NCI-H2196 (cell line): ENCODE measurements around the gene CLEC2A.
"Not testable (repeated sequence)": the region's sequence is repeated elsewhere in the genome, so short reads cannot be mapped to it uniquely, and the experiment has no call there.

Experiments used
- DNase-seq: peaks from one replicate; lab custom pipeline; 2025; ENCODE audit not compliant: unreplicated experiment; lab: John Stamatoyannopoulos, UW

Gene CLEC2A, protein sequence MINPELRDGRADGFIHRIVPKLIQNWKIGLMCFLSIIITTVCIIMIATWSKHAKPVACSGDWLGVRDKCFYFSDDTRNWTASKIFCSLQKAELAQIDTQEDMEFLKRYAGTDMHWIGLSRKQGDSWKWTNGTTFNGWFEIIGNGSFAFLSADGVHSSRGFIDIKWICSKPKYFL

DNA sequence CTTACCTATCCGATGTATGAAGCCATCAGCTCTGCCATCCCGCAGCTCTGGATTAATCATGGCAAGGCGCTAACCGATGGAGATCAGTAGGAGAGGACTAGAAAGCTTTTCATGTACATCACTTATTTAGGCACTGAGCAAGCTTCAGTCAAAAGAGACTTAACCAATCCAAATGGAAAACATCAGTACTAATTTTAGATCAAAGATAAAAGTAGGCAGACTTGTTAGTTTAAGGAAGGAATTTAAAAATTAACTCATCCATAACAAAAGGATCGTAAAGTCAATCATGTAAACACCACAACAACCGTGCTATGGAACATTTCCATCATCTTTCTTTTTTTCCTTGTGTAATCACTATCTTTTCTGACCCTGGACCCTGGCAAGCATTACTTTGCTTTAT is at the start of gene CLEC2A:
CLEC2A (minus strand) TSS at position 101 of the 400 bp plus-strand sequence; CDS start at position 60, 41 bp downstream.
- no peak for DNase-seq

DNA sequence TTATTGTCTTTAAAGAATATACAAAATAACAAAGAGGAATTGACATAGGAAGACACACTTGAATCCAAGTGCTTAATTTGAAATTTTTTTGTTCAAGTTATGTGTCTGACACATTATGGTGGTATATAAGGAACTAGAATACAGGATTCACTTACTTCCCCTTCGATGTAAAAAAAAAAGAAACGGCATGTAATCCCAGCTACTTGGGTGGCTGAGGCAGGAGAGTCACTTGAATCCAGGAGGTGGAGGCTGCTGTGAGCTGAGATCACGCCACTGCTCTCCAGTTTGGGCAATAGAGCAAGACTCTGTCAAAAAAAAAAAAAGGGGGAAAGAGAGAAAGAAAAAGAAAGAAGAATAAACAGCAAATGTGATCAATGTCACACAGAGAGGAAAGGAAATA is 48.0 kb upstream of the CLEC2A start:
- DNase-seq = no peak

DNA sequence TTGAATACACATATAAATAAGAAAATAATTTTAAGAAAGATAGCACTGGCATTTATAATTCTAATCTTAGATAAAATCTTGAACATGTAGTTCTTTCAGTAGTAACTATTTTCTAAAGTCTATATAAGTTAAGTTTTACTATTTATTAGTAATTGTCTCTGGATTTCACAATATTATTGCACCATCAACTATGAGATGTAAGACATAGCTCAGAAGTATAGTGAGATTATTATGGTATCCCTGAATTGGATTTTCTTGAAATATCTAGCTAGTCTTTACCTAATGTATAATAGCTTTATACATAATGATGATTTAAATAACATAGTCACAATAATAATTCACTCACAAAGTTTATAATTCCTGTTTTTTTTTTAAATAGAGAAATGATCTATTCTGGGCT is 45.7 kb upstream of the CLEC2A start:
- no peak for DNase-seq

DNA sequence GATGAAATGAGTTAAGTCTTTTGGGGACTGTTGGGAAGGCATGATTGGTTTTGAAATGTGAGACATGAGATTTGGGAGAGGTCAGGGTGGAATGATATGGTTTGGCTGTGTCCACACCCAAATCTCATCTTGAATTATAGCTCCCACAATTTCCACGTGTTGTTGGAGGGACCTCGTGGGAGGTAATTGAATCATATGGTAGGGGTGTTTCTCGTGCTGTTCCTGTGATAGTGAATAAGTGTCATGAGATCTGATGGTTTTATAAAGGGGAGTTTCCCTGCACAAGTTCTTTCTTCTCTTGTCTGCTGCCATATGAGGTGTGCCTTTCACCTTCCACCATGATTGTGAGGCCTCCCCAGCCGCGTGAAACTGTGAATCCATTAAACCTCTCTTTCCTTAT is 44.5 kb upstream of the CLEC2A start:
- DNase-seq = not testable (repeated sequence)

DNA sequence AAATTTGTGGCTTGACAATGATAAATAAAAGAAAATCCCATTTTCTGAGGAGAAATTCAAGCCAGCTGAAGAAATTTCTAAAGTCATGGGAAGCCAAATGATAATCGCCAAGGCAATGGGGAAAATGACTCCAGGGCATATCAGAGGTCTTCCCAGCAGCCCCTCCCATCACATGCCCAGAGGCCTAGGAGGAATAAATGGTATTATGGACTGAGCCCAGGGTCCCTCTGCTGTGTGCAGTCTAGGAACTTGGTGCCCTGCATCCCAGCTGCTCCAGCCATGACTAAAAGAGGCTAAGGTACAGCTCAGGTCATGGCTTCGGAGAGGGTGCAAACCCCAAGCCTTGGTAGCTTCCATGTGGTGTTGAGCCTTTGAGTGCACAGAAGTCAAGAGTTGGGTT is 43.4 kb upstream of the CLEC2A start:
- DNase-seq = no peak

DNA sequence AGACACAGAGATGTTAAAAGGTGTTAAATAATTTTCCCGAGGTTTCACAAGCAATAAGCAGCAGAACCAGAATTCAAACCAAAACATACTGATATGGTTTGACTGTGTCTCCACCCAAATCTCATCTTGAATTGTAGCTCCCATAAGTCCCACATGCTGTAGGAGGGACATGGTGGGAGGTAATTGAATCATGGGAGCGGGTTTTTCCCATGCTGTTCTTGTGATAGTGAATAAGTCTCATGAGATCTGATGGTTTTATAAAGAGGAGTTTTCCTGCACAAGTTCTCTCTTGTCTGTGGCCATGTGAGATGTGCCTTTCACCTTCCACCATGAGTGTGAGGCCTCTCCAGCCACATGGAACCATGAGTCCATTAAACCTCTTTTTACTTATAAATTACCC is 42.6 kb upstream of the CLEC2A start:
- DNase-seq = not testable (repeated sequence)

DNA sequence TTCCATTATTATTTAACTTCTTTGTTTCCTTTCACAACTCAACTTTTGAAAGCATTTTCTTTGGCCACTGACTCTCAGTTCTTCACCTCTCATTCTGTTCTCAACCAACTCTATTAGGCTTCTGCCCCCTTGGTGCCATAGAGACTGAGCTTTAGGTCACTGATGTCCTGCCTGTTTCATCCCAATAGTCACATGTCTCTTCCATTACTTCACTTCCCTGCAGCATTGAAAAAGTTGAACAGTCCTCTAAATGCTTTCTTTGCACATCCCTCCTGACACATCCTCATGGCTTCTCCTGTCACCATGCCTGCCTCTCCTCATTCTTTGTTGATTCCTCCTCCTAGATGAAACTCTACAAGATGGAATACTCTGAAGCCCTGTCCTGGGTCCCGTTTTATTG is 41.8 kb upstream of the CLEC2A start:
- DNase-seq = no peak

DNA sequence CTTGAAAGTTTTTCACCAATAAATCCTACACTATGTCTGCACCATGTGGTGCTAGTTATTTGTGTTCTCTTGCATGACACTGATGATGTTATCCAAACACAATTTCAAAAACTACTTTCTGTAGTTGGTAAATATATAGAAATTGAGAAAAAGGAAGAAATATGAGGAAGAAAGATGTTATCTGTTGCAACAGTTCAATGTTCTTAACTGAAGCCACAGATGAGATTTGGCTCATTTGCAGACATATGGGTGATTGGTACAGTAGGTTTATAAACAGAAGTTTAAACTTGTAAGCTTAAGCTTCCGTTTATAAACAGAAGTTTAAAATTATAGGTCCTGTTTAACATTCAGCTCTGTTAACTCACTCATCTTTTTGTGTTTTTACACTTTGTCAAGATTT is 39.0 kb upstream of the CLEC2A start, which contains the start of gene CLEC12A:
CLEC12A (plus strand) TSS at position 229 of the 400 bp plus-strand sequence. CDS start 188 bp downstream, outside the sequence.
- DNase-seq = no peak

DNA sequence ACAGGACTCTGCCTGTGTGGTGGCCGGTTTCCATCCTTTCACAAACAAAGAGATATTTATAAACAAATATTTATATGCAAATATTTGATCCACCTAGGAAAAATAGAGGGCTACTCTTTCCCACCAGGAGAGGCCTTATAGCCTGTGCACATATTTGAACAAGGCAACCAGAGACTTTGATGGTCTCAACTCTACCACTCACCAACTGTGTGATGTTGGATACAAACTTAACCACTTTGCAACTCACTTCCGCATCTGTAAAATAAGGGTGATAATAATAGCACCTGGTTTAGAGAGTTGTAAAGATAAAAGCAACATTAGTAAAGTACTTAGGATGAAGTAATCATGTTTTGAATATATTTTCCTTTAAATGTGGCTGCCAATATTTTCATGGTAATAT is 37.5 kb upstream of the CLEC2A start:
- no peak for DNase-seq

DNA sequence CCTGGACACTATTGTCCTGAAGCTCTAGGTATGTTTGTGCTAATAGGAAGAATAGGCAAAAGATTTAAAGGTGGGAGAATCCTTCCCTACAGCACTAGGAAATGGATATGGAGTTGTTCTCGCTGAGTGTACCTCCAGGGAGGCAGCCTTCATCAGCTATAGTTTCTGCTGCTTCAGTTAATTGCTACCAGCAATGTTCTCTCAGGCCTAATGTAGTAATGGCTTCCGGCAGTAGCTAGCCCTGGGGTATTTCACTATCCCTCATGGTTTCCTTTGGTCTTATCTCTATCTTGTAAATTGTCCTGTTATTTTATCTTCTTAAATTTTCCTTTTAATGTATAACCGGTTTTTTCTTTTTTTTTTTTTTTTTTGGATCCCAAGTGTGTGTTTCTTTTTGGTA is 29.7 kb upstream of the CLEC2A start:
- no peak for DNase-seq

DNA sequence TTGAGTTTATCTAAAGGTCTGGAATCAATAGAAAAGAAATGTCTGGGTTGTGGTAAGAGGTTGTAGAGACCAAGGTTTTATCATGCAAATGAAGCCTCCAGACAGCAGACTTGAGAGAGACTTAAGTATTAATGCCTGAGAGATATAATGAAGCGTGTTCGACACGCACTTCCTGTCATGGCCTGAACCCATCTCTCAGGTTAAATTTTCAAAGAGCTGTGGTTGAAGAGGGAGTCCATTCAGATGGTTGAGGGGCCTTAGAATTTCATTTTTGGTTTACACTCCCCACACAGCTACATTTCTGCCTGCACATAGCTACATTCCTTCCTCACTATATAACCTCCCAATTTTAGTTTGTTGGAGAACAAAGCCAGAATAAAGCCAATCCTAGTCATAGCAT is 28.9 kb upstream of the CLEC2A start:
- no peak for DNase-seq

DNA sequence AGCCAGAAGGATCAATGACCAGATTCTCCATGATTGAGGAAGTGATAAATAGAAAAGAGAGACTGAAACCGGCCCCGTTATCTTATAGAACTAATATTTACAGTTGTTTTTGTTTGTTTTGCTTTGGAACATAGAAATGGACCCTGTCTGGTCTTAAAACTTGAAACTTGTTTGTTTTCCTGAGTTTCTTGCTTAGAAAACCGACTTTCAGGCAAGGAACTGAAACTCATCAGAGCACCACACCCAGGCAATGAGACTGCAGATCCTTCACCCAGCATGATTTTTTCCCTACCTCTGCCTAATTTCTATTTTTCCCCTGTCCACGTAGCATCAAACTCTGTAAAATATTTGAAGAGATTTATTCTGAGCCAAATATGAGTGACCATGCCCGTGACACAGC is 28.4 kb upstream of the CLEC2A start:
- no peak for DNase-seq

DNA sequence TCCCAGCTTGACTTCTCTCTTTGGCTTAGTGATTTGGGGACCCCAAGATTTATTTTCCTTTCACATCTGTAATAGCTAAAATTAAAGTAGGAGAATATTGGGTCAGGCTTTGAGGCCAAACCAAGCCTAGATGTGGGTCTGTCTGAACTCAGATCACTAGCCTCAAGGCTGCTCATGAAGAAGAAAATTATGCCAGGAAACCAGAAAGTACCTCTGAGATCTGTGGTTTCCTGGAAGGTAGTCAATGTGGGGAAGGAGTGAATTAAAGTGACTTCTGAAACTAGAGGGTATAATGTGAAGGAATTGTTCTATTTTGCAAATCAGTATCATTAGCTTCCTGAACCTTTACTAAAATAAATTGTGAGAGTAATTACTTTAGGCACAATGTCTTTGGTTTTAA is 25.7 kb upstream of the CLEC2A start:
- no peak for DNase-seq

DNA sequence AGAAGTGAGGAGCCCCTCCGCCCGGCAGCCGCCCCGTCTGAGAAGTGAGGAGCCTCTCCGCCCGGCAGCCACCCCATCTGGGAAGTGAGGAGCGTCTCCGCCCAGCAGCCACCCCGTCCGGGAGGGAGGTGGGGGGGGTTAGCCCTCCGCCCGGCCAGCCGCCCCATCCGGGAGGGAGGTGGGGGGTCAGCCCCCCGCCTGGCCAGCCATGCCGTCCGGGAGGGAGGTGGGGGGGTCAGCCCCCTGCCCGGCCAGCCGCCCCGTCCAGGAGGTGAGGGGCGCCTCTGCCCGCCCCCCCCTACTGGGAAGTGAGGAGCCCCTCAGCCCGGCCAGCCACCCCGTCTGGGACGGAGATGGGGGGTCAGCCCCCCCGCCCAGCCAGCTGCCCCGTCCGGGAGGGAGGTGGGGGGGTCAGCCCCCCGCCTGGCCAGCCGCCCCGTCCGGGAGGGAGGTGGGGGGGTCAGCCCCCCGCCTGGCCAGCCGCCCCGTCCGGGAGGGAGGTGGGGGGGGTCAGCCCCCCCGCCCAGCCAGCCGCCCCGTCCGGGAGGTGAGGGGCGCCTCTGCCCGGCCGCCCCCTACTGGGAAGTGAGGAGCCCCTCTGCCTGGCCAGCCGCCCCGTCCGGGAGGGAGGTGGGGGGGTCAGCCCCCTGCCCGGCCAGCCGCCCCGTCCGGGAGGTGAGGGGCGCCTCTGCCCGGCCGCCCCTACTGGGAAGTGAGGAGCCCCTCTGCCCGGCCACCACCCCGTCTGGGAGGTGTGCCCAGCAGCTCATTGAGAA is 21.0 kb upstream of the CLEC2A start:
- not testable (repeated sequence) for DNase-seq

DNA sequence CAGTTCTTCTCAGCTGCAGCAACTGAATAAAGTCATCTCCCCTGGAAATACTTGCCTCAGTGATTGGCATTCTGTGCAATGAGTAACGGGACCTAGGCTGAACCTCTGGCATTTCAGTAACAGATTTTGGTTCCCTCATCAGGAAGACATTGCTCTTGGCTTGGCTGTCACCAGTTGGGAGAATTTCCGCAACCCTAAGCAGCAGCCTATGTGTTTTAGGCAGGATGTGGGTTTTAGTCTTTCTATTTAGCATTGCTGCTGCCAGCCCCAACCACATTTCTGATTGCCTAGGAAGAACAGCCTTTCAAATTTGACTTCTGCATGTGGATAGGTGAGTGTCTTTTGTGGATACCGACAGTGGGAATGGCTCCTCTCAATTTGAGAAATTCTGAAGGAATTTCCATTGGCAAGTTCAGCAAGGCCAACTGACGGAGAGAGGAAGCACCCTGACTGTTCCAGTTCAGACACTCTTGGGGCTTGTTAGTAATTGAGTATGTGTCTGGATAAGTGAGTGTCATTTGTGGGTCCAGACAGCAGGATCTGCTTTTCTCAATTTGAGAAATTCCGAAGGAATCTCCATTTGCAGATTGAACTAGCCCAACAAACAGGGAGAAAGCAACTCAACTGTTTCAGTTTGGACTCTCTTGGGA is 19.0 kb upstream of the CLEC2A start:
- DNase-seq = no peak

DNA sequence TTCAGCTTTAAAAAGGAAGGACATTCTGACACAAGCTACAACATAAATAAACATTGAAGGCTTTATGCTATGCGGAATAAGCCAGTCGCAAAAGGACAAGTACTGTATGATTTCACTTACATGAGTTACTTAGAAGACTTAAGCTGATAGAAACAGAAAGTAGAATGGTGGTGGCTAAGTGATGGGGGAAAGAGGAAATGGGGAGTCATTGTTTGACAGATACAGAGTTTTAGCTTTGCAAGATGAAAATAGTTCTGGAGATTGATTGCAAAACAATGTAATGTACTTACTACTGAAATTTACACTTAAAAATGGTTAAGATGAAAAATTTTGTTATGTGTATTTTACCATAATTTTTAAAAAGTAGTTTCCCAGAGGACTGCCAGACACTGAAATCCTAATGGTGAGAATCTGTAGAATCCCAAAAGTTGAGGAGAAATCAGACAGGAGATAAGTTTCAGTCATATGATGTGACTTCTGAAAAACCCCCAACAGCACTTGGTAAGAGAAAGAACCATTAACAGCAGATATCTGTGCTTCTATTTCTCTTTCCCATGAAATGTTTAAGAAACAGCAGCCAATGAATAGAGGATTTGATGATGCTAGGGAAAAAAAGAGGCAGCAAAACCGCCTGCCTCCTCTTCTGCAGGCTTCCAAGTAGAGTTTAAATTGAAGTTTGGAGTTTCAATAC is 16.6 kb upstream of the CLEC2A start:
- no peak for DNase-seq

DNA sequence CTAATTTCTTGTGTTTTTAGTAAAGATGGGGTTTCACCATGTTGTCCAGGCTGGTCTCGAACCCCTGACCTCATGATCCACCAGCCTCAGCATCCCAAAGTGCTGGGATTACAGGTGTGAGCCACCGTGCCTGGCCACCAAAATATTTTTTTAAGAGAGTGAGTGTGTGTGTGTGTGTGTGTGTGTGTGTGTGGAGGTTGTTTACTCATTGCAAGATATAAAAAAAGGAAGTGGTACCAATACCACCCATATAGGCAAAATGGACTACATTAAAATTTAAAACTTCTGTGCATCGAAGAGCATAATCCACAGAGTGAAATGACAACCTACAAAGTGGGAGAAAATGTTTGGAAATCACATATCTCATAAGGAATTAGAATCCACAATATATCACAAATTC is 15.5 kb upstream of the CLEC2A start:
- no peak for DNase-seq

DNA sequence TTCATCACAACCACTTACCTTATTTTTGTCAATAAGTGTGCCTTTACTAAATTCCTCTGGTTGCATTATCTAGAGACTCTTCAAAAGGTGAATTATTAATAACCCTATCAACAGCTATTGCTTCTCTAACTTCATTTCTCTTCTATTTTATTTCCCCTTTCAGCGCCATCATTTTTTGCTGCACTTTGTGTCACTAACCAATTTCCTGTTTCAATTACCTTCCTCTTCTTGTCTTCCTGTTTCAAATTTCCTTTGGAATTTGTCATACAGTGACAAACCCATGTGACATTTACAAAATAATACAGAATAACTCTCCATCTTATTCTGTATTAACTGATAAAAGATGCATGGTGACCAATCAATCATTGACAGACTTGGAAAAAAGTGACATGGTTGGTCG is 12.2 kb upstream of the CLEC2A start:
- DNase-seq = no peak

DNA sequence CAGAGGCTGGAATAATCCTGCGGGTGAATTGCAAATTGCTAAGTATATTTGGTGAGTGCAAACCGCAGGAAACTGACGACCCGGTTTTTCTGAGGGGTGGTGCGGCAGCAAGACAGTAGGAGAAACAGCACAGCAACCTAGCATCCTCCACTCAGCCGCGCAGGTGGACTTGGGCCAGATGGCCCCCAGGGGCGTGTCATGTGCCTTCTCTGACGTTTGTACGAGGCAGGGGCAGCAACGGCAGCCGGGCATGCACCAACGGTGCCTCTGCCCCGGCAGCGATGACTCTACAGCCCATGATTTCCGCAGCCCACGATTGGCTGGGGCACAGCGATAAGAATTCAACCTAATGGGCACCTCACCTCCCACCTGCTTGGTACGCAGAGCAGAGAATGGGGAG is 11.1 kb upstream of the CLEC2A start:
- no peak for DNase-seq

DNA sequence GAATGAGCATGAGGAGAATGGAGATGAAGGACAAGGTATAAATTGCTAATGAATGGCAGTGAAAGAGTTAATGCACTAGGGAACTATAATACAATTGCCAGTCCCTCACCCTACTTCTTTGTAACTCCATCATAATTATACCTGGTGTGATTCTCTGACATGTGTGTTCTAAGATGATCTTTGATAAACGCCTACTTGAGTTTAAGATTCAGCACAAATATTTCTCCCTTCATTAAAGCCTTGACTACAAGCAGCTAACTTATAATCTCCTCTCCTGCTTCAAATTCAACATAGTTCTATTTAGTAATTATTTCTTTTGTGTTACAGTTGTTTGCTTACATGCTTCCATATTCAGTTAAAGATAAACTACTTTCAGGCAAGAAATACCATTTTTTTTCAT is 9.7 kb upstream of the CLEC2A start:
- DNase-seq = no peak

DNA sequence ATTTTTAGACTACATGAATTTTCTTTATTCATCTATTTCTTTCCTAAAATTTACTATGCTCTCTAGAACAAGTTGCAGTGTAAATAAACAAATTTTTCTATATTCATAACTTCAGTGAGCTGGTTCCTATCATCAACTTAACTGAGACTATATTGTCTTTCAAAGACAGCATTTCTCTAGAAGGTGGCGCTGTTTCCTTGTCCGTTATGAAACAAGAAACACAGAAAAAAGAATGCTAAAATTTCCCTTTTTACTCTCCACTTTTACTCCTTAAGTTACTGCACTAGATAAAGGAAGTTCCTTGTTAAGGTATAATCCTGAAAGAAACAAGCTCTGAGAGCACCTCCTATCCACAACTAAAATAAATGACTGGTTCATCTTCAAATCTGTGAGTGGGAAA is 8.2 kb upstream of the CLEC2A start:
- DNase-seq = no peak

DNA sequence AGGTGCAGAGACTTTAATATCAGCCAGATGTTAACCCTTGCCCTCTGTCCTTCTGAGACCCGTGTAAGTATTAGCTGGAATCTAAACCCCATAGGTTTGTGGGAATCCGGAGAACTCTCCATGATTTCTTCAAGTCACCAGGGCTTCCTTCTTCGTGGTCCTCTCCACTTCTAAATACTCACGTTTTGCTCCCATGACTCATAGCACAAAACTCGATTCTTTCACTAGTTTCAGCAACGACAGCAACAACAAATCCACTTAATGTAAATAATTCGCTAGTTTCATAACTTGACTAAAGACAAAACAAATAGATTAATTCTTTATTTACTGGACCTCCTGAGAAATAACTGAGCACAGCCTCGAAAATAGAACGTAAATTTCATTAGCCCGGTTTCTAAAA is 4.4 kb upstream of the CLEC2A start:
- DNase-seq = no peak
